HEK293 (cell line): Measurements from ENCODE around the gene KCTD6.

Experiments used
- BCL11A ChIP-seq: fragments of 450-650 bp; formaldehyde crosslinking; IDR thresholded peaks from 2 replicates; pipeline ENCODE4 v1.5.1; 2016; ENCODE audit warnings: low read depth, missing biosample characterization, missing genetic modification characterization
- BCL11B ChIP-seq: fragments of 450-650 bp; formaldehyde crosslinking; IDR thresholded peaks from 2 replicates; pipeline ENCODE4 v1.5.1; 2016; ENCODE audit warnings: low read depth, missing biosample characterization, missing genetic modification characterization
- GFI1B ChIP-seq: fragments of 450-650 bp; formaldehyde crosslinking; IDR thresholded peaks from 2 replicates; pipeline ENCODE4 v1.5.1; 2016; ENCODE audit warnings: missing biosample characterization, missing genetic modification characterization
- GLIS1 ChIP-seq: fragments of 450-650 bp; formaldehyde crosslinking; IDR thresholded peaks from 2 replicates; pipeline ENCODE4 v1.5.1; 2016; ENCODE audit warnings: missing biosample characterization, missing genetic modification characterization
- IKZF3 ChIP-seq: fragments of 450-650 bp; IDR thresholded peaks from 2 replicates; pipeline ENCODE4 v1.5.0; 2018; ENCODE audit warnings: missing biosample characterization, mild to moderate bottlenecking, missing genetic modification characterization, moderate library complexity
- MZF1 ChIP-seq: fragments of 450-650 bp; formaldehyde crosslinking; IDR thresholded peaks from 2 replicates; pipeline ENCODE4 v1.5.1; 2017; ENCODE audit warnings: missing biosample characterization, missing genetic modification characterization, borderline replicate concordance
- OSR2 ChIP-seq: fragments of 450-650 bp; formaldehyde crosslinking; IDR thresholded peaks from 2 replicates; pipeline ENCODE4 v1.5.1; 2016; ENCODE audit warnings: missing biosample characterization, missing genetic modification characterization
- PATZ1 ChIP-seq: fragments of 450-650 bp; formaldehyde crosslinking; IDR thresholded peaks from 2 replicates; pipeline ENCODE4 v1.5.1; 2016; ENCODE audit warnings: missing biosample characterization, missing genetic modification characterization
- PRDM10 ChIP-seq: fragments of 450-650 bp; formaldehyde crosslinking; IDR thresholded peaks from 2 replicates; pipeline ENCODE4 v1.5.1; 2016; ENCODE audit warnings: missing biosample characterization, missing genetic modification characterization
- ZBTB17 ChIP-seq: fragments of 450-650 bp; formaldehyde crosslinking; IDR thresholded peaks from 2 replicates; pipeline ENCODE4 v1.5.1; 2016; ENCODE audit warnings: missing biosample characterization, missing genetic modification characterization
- ZBTB21 ChIP-seq: fragments of 450-650 bp; formaldehyde crosslinking; IDR thresholded peaks from 2 replicates; pipeline ENCODE4 v1.5.1; 2017; ENCODE audit warnings: missing biosample characterization, missing genetic modification characterization
- ZBTB8A ChIP-seq: fragments of 450-650 bp; formaldehyde crosslinking; IDR thresholded peaks from 2 replicates; pipeline ENCODE4 v1.5.1; 2016; ENCODE audit warnings: missing biosample characterization, missing genetic modification characterization
- ZNF157 ChIP-seq: fragments of 450-650 bp; formaldehyde crosslinking; IDR thresholded peaks from 2 replicates; pipeline ENCODE4 v1.5.1; 2016; ENCODE audit warnings: missing biosample characterization, missing genetic modification characterization
- ZNF2 ChIP-seq: fragments of 450-650 bp; formaldehyde crosslinking; IDR thresholded peaks from 2 replicates; pipeline ENCODE4 v1.5.1; 2016; ENCODE audit warnings: missing biosample characterization, missing genetic modification characterization
- ZNF350 ChIP-seq: fragments of 450-650 bp; formaldehyde crosslinking; IDR thresholded peaks from 2 replicates; pipeline ENCODE4 v1.5.0; 2017; ENCODE audit warnings: missing biosample characterization, mild to moderate bottlenecking, missing genetic modification characterization
- ZNF362 ChIP-seq: fragments of 450-650 bp; formaldehyde crosslinking; IDR thresholded peaks from 2 replicates; pipeline ENCODE4 v1.5.1; 2016; ENCODE audit warnings: missing biosample characterization, missing genetic modification characterization
- ZNF449 ChIP-seq: fragments of 450-650 bp; formaldehyde crosslinking; IDR thresholded peaks from 2 replicates; pipeline ENCODE4 v1.5.1; 2017; ENCODE audit warnings: missing biosample characterization, mild to moderate bottlenecking, missing genetic modification characterization, moderate library complexity
- ZNF501 ChIP-seq: fragments of 450-650 bp; formaldehyde crosslinking; IDR thresholded peaks from 2 replicates; pipeline ENCODE4 v1.5.1; 2016; ENCODE audit warnings: missing biosample characterization, missing genetic modification characterization
- ZNF561 ChIP-seq: fragments of 450-650 bp; IDR thresholded peaks from 2 replicates; pipeline ENCODE4 v1.5.1; 2018; ENCODE audit warnings: missing biosample characterization, missing genetic modification characterization, borderline replicate concordance
- ZNF610 ChIP-seq: fragments of 450-650 bp; formaldehyde crosslinking; IDR thresholded peaks from 2 replicates; pipeline ENCODE4 v1.5.1; 2016; ENCODE audit warnings: missing biosample characterization, missing genetic modification characterization, borderline replicate concordance
- ZNF670 ChIP-seq: fragments of 450-650 bp; formaldehyde crosslinking; IDR thresholded peaks from 2 replicates; pipeline ENCODE4 v1.5.1; 2016; ENCODE audit warnings: missing biosample characterization, missing genetic modification characterization, low read depth
- ZNF76 ChIP-seq: fragments of 450-650 bp; formaldehyde crosslinking; IDR thresholded peaks from 2 replicates; pipeline ENCODE4; 2016; ENCODE audit warnings: low read depth, missing biosample characterization, missing genetic modification characterization, borderline replicate concordance
- ZNF768 ChIP-seq: fragments of 450-650 bp; formaldehyde crosslinking; IDR thresholded peaks from 2 replicates; pipeline ENCODE4 v1.5.1; 2018; ENCODE audit warnings: missing biosample characterization, mild to moderate bottlenecking, missing genetic modification characterization
- ZNF843 ChIP-seq: fragments of 450-650 bp; formaldehyde crosslinking; IDR thresholded peaks from 2 replicates; pipeline ENCODE4 v1.5.1; 2016; ENCODE audit warnings: missing biosample characterization, missing genetic modification characterization
- ZSCAN16 ChIP-seq: fragments of 450-650 bp; formaldehyde crosslinking; IDR thresholded peaks from 2 replicates; pipeline ENCODE4 v1.5.1; 2016; ENCODE audit warnings: missing biosample characterization, missing genetic modification characterization
- ZSCAN18 ChIP-seq: fragments of 450-650 bp; formaldehyde crosslinking; IDR thresholded peaks from 2 replicates; pipeline ENCODE4 v1.5.1; 2016; ENCODE audit warnings: missing biosample characterization, missing genetic modification characterization
- ZSCAN5A ChIP-seq: fragments of 450-650 bp; formaldehyde crosslinking; IDR thresholded peaks from 2 replicates; pipeline ENCODE4 v1.5.1; 2016; ENCODE audit warnings: missing biosample characterization, missing genetic modification characterization
- ZXDB ChIP-seq: fragments of 450-650 bp; formaldehyde crosslinking; IDR thresholded peaks from 2 replicates; pipeline ENCODE4 v1.5.1; 2016; ENCODE audit warnings: missing biosample characterization, missing genetic modification characterization

Gene KCTD6

GRCh38 chr3:58471025-58471887 lies 20.6 kb upstream of the KCTD6 start (continued):
- TF ChIP-seq ZSCAN5A (tag by site-specific recombination) (0 out of 2 replicates have a peak, but pooled peaks have one; percentile 52), GLIS1 (peak; percentile 95), ZNF2 (tag by site-specific recombination) (peak; percentile 89), ZNF449 (tag by site-specific recombination) (peak; percentile 54; the same call in 1 of the 2 replicates), ZNF362 (no peak), ZNF501 (tag by site-specific recombination) (peak; percentile 49; the same call in 1 of the 2 replicates), ZNF610 (0 out of 2 replicates have a peak, but pooled peaks have one; percentile 19), ZNF157 (no peak), BCL11B (tag by site-specific recombination) (0 out of 2 replicates have a peak, but pooled peaks have one; percentile 52), ZNF76 (tag by site-specific recombination) (no peak; the same call in 1 of the 2 replicates), PATZ1 (peak; percentile 96), ZBTB17 (tag by site-specific recombination) (peak; percentile 80), BCL11A (tag by site-specific recombination) (peak; percentile 90), ZNF561 (tag by site-specific recombination) (peak; percentile 99), ZSCAN18 (tag by site-specific recombination) (no peak), OSR2 (tag by site-specific recombination) (peak; percentile 100), GFI1B (tag by site-specific recombination) (peak; percentile 100), ZNF843 (peak; percentile 96), ZBTB21 (tag by site-specific recombination) (0 out of 2 replicates have a peak, but pooled peaks have one; percentile 54), ZBTB8A (tag by site-specific recombination) (peak; percentile 38; the same call in 1 of the 2 replicates), MZF1 (peak; percentile 89; the same call in 1 of the 2 replicates), ZNF670 (no peak), IKZF3 (tag by site-specific recombination) (peak; percentile 97), PRDM10 (tag by site-specific recombination) (peak; percentile 46), ZNF350 (tag by site-specific recombination) (no peak), ZSCAN16 (peak; percentile 75), ZNF768 (tag by site-specific recombination) (no peak), ZXDB (tag by site-specific recombination) (peak; percentile 88)
